Neutrophil (primary cell): ENCODE data around the gene ODAD4.
A peak's percentile ranks its signal among the peaks of the same experiment; 100 is the strongest.

Source experiments
- H3K27ac ChIP-seq: fragments of 200-600 bp; sonication (generic); 2 replicates; pipeline ENCODE4 v1.5.1; 2016; ENCODE audit warnings: mild to moderate bottlenecking, moderate library complexity
- H3K27me3 ChIP-seq: fragments of 200-600 bp; sonication (generic); 2 replicates; pipeline ENCODE4 v1.6.0; 2016; ENCODE audit warnings: mild to moderate bottlenecking
- H3K36me3 ChIP-seq: fragments of 200-600 bp; sonication (generic); 2 replicates; pipeline ENCODE4 v1.5.1; 2017
- H3K4me1 ChIP-seq, 2 experiments: fragments of 200-600 bp in 1 of 2; sonication (generic) in 1 of 2; 1 replicate in 1 of 2; 2 replicates in 1 of 2; pipeline versions ENCODE4 v1.5.1 to v1.6.1; 2013 to 2016; ENCODE audit warnings: low read depth in 1 of 2, low read length in 1 of 2, mild to moderate bottlenecking in 1 of 2, moderate library complexity in 1 of 2; ENCODE audit not compliant: control insufficient read depth in 1 of 2, insufficient read depth in 1 of 2
- H3K4me3 ChIP-seq, 2 experiments: fragments of 200-600 bp in 1 of 2; sonication (generic) in 1 of 2; 1 replicate in 1 of 2; 2 replicates in 1 of 2; pipeline ENCODE4 v1.5.1; 2013 to 2016; ENCODE audit warnings: low read depth in 1 of 2, low read length in 1 of 2, mild to moderate bottlenecking in 1 of 2, moderate library complexity in 1 of 2
- H3K9me3 ChIP-seq: fragments of 200-600 bp; sonication (generic); 2 replicates; pipeline ENCODE4 v1.5.1; 2016
- TF ChIP-seq, protein P1 (sequence below): fragments of 200-600 bp; sonication (generic); IDR thresholded peaks from 2 replicates; pipeline ENCODE4 v1.5.1; 2016; ENCODE audit warnings: antibody characterized with exemption

The ODAD4 gene

DNA sequence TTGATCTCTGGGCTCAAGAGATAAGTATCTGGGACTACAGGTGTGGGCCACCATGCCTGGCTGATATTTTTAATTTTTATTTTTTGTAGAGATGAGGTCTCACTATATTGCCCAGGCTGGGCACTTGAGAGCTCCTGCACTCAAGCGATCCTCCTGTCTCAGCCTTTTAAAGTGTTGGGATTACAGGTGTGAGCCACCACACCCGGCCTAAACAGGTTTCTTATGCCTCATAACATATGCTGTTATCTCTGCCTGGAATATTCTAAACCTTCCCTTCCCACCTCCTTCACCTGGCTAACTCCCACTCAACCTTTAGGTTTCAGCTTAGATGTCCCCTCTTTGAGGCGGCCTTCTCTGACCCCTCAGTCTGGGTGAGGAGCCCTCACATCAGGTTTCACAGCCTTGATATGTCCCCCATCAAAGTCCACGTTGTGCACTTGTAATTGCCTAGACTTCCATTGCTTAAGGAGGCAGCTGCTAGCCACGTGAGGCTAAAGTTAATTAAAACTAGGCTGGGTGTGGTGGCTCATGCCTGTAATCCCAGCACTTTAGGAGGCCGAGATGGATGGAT, 27.5 kb downstream of the ODAD4 start:
- Histone ChIP-seq H3K27me3 (no peaks in the 10 kb centered on the region), H3K4me3 (no peak overlapping the region), H3K27ac (no peak overlapping the region), H3K4me1 (peaks cover 21 to 22% of the 10 kb centered on the region in 2 experiments), H3K36me3 (no peaks in the 10 kb centered on the region), H3K9me3 (no peaks in the 10 kb centered on the region)
- TF ChIP-seq, protein P1, sequence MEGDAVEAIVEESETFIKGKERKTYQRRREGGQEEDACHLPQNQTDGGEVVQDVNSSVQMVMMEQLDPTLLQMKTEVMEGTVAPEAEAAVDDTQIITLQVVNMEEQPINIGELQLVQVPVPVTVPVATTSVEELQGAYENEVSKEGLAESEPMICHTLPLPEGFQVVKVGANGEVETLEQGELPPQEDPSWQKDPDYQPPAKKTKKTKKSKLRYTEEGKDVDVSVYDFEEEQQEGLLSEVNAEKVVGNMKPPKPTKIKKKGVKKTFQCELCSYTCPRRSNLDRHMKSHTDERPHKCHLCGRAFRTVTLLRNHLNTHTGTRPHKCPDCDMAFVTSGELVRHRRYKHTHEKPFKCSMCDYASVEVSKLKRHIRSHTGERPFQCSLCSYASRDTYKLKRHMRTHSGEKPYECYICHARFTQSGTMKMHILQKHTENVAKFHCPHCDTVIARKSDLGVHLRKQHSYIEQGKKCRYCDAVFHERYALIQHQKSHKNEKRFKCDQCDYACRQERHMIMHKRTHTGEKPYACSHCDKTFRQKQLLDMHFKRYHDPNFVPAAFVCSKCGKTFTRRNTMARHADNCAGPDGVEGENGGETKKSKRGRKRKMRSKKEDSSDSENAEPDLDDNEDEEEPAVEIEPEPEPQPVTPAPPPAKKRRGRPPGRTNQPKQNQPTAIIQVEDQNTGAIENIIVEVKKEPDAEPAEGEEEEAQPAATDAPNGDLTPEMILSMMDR = no peak

DNA sequence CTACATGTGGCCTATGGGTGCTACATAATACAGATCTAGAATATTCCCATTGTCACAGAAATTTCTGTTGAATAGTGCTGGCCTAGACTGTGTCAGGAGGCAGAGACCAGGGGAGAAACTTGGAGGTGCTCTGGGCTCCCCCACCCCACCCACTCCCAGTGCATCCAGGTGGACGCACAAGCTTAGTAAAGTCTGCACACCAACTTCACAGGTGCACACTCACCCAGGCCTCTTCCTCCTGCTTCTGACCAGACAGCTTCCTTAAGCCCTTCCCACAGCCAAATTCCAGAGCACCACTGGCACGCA, 28.6 kb downstream of the ODAD4 start:
- Histone ChIP-seq H3K27me3 (no peaks in the 10 kb centered on the region), H3K36me3 (no peaks in the 10 kb centered on the region), H3K9me3 (no peaks in the 10 kb centered on the region), H3K4me3 (no peak overlapping the region), H3K27ac (no peak overlapping the region), H3K4me1 (peaks cover 21 to 22% of the 10 kb centered on the region in 2 experiments)
- TF ChIP-seq, protein P1 = no peak

- TF ChIP-seq, protein P1 = no peak
- Histone ChIP-seq H3K27me3 (no peaks in the 10 kb centered on the region), H3K4me3 (no peak overlapping the region), H3K27ac (no peak overlapping the region), H3K4me1 (peaks cover 21 to 22% of the 10 kb centered on the region in 2 experiments), H3K9me3 (no peaks in the 10 kb centered on the region), H3K36me3 (no peaks in the 10 kb centered on the region)
Measured at GRCh38 chr17:41959336-41960095, 29.1 kb downstream of the ODAD4 start.

DNA sequence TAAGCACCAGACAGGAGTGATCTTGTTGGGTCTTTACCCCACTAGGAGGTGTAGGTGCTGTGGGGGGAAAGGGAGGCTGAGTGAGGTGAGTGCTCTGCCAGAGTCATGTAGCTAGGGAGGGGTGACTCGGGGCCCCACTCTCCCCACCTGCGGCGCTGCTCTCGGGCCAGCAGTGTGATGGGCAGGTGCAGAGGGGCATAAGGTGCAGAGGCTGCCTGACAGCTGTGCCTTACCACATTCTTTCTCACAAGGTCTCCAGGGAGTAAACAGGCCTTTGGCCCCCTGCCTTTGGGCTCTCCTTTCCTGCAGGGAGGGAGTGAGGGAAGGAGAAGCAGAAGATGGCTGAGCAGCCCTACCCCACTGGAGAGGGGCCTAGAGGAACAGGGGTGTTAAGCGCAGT, 31.7 kb downstream of the ODAD4 start:
- Histone ChIP-seq H3K36me3 (no peaks in the 10 kb centered on the region), H3K27me3 (no peaks in the 10 kb centered on the region), H3K9me3 (no peaks in the 10 kb centered on the region), H3K4me1 (peaks cover 30 to 32% of the 10 kb centered on the region in 2 experiments), H3K27ac (no peak overlapping the region), H3K4me3 (no peak overlapping the region)
- TF ChIP-seq, protein P1 = no peak

DNA sequence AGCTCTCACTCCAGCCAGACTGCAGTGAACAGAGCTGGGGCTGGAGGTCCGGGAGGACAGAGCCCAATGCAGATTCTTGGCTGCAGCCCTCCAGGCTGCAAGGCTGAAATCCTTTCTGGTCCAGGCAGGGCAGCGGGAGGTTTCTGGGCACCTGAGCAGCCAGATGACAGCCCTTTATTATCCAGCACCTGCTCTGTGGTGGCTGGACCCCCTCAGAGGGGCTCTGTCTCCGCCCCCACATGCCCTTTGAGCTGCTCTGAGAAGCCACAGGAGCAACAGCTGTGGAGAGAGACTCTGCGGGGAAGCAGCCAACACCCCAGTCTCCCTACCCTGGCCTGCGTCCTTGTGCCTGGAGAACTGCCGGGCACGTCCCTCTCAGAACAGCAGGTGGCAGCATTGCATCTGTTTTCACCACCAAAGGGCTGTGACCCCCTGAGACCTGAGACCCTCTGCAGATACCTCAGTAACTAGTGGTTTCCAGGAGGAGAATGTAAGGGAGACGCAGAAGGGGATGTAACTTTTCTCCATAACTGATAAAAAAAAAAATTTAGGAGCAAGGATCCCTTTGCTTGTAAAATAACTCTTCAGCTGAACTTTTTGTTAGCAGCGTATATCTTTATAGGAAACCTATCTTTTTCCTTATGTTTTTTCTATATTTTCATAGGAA, 32.5 kb downstream of the ODAD4 start:
- Histone ChIP-seq H3K36me3 (no peaks in the 10 kb centered on the region), H3K9me3 (no peaks in the 10 kb centered on the region), H3K27me3 (no peaks in the 10 kb centered on the region), H3K4me3 (no peak overlapping the region), H3K4me1 (peaks cover 30% of the 10 kb centered on the region in 2 experiments), H3K27ac (no peak overlapping the region)
- TF ChIP-seq, protein P1 = peak; percentile 61
